CD4-positive, alpha-beta memory T cell (primary cell): ENCODE results near the gene SRGAP3. TPM values are rescaled to one million over a fixed set of nuclear protein-coding genes. Genes with fewer than 3 reads are reported as not detected.

Source experiments
- CTCF ChIA-PET: fragments of 350-600 bp; sonication (Branson Sonifier 250); formaldehyde crosslinking; loops from one replicate; lab custom pipeline; 2021; ENCODE audit warnings: inconsistent platforms; ENCODE audit not compliant: partially characterized antibody; lab: Charles Lee
- POLR2A ChIA-PET: fragments of 350-600 bp; sonication (Branson Sonifier 250); formaldehyde crosslinking; loops from one replicate; lab custom pipeline; 2021; ENCODE audit not compliant: partially characterized antibody; lab: Charles Lee
- DNase-seq, 5 donors: peaks; one replicate each; pipeline versions ENCODE4 v3.0.0 to v3.0.0-alpha.2; 2020 to 2022; ENCODE audit warnings: mixed read lengths in 1 of 5
- H3K27ac ChIP-seq: one replicate; pipeline ENCODE4 v1.7.0; 2013; ENCODE audit warnings: low read depth, low read length
- H3K27me3 ChIP-seq: 2 replicates; pipeline ENCODE4 v1.7.0; 2013; ENCODE audit warnings: mild to moderate bottlenecking, low read length, moderate library complexity; ENCODE audit not compliant: insufficient read depth
- H3K36me3 ChIP-seq: 2 replicates; pipeline ENCODE4 v1.7.0; 2013; ENCODE audit warnings: mild to moderate bottlenecking, low read length, moderate library complexity; ENCODE audit not compliant: insufficient read depth
- H3K4me1 ChIP-seq: 2 replicates; pipeline ENCODE4 v1.7.0; 2013; ENCODE audit warnings: mild to moderate bottlenecking, low read length, moderate library complexity; ENCODE audit not compliant: insufficient read depth
- H3K4me3 ChIP-seq, 2 donors: one replicate each; pipeline ENCODE4 v1.7.0; 2013; ENCODE audit warnings: low read length in 2 of 2, mild to moderate bottlenecking in 1 of 2
- H3K9me3 ChIP-seq, 2 donors: one replicate each; pipeline ENCODE4 v1.7.0; 2013; ENCODE audit warnings: low read length in 2 of 2, control low read depth in 1 of 2; ENCODE audit not compliant: control insufficient read depth in 1 of 2
- H3K27ac Mint-ChIP-seq, 7 donors: one replicate each; pipeline ENCODE4 v1.8.0; 2020 to 2021; ENCODE audit warnings: mixed read lengths in 7 of 7, mild to moderate bottlenecking in 6 of 7, inconsistent platforms in 3 of 7, moderate library complexity in 3 of 7
- H3K27me3 Mint-ChIP-seq, 2 donors: one replicate each; pipeline ENCODE4 v1.8.0; 2020 to 2021; ENCODE audit warnings: mixed read lengths in 2 of 2
- H3K36me3 Mint-ChIP-seq, 2 donors: one replicate each; pipeline ENCODE4 v1.8.0; 2020 to 2021; ENCODE audit warnings: mixed read lengths in 2 of 2, inconsistent platforms in 1 of 2, mild to moderate bottlenecking in 1 of 2
- H3K4me1 Mint-ChIP-seq, 4 donors: one replicate each; pipeline ENCODE4 v1.8.0; 2020 to 2021; ENCODE audit warnings: mixed read lengths in 4 of 4, mild to moderate bottlenecking in 1 of 4
- H3K4me3 Mint-ChIP-seq, 8 donors: one replicate each; pipeline ENCODE4 v1.8.0; 2020 to 2021; ENCODE audit warnings: mixed read lengths in 8 of 8, mild to moderate bottlenecking in 7 of 8, moderate library complexity in 6 of 8, inconsistent platforms in 3 of 8
- H3K9me3 Mint-ChIP-seq, 8 donors: one replicate each; pipeline ENCODE4 v1.8.0; 2020 to 2021; ENCODE audit warnings: mixed read lengths in 8 of 8, mild to moderate bottlenecking in 5 of 8, inconsistent platforms in 3 of 8, moderate library complexity in 1 of 8
- intact Hi-C: fragments of 100-400 bp; cut with micrococcal nuclease; formaldehyde crosslinking; loops from one replicate; pipeline ENCODE4 v1.15.1; 2023
- polyA plus RNA-seq, 2 donors: library from polyadenylated mRNA; unstranded; fragments of 300-500 nt; fragmentation: Illumina TruSeq; gene quantifications; one replicate each; pipeline ENCODE4 v1.2.3, GENCODE V29; 2021
- total RNA-seq, 2 experiments: library from RNA; stranded (reverse); gene quantifications; one replicate each; pipeline ENCODE4 v1.2.3, GENCODE V29; 2021

SRGAP3 gene
- total and polyA plus RNA-seq, 4 experiments from 2014 or later: 0.35 to 2.4 (median 1.7) TPM

GRCh38 chr3:9202546-9202945, 46.9 kb downstream of the SRGAP3 start:
- H3K27me3 Mint-ChIP-seq: peaks cover 0 to 4% of the 10 kb centered on the region in 2 donors
- intact Hi-C loops: no loop called here
- POLR2A ChIA-PET: no interaction called here

GRCh38 chr3:9201955-9202354, 47.5 kb downstream of the SRGAP3 start:
- ChIA-PET CTCF (no interaction called here), POLR2A (no interaction called here)
- Mint-ChIP-seq H3K36me3 (no peaks in the 10 kb centered on the region), H3K27ac (no peak overlapping the region), H3K4me1 (no peaks in the 10 kb centered on the region), H3K4me3 (no peak overlapping the region), H3K27me3 (peaks cover 0 to 4% of the 10 kb centered on the region in 2 donors), H3K9me3 (no peaks in the 10 kb centered on the region)
- Histone ChIP-seq H3K4me1 (no peaks in the 10 kb centered on the region), H3K27me3 (no peaks in the 10 kb centered on the region), H3K36me3 (no peaks in the 10 kb centered on the region), H3K4me3 (no peak overlapping the region), H3K27ac (no peak overlapping the region), H3K9me3 (no peaks in the 10 kb centered on the region)
- DNase-seq: no peak
- intact Hi-C loops: no loop called here

More at GRCh38 chr3:9202546-9202945, 46.9 kb downstream of the SRGAP3 start:
- no peaks in the 10 kb centered on the region for H3K36me3 Mint-ChIP-seq
- no peak overlapping the region for H3K4me3 Mint-ChIP-seq
- H3K4me1 Mint-ChIP-seq: no peaks in the 10 kb centered on the region
- Histone ChIP-seq H3K36me3 (no peaks in the 10 kb centered on the region), H3K9me3 (no peaks in the 10 kb centered on the region), H3K27me3 (no peaks in the 10 kb centered on the region), H3K4me1 (no peaks in the 10 kb centered on the region), H3K27ac (no peak overlapping the region), H3K4me3 (no peak overlapping the region)
- CTCF ChIA-PET: no interaction called here
- no peak for DNase-seq
- H3K27ac Mint-ChIP-seq: no peak overlapping the region
- H3K9me3 Mint-ChIP-seq: no peaks in the 10 kb centered on the region

- H3K4me3 Mint-ChIP-seq: no peak overlapping the region
- no peaks in the 10 kb centered on the region for H3K36me3 ChIP-seq
- no peak overlapping the region for H3K27ac ChIP-seq
- H3K4me1 Mint-ChIP-seq: no peaks in the 10 kb centered on the region
- H3K9me3 ChIP-seq: no peaks in the 10 kb centered on the region
- H3K36me3 Mint-ChIP-seq: no peaks in the 10 kb centered on the region
- intact Hi-C loops: no loop called here
- CTCF ChIA-PET: no interaction called here
- H3K9me3 Mint-ChIP-seq: no peaks in the 10 kb centered on the region
- POLR2A ChIA-PET: no interaction called here
- no peaks in the 10 kb centered on the region for H3K27me3 ChIP-seq
- H3K27me3 Mint-ChIP-seq: peaks cover 0 to 4% of the 10 kb centered on the region in 2 donors
- H3K27ac Mint-ChIP-seq: peak overlapping the region in 1 of 7 donors; percentile 36
- no peak for DNase-seq
- H3K4me1 ChIP-seq: no peaks in the 10 kb centered on the region
- no peak overlapping the region for H3K4me3 ChIP-seq
Observed at GRCh38 chr3:9201266-9201665, 48.2 kb downstream of the SRGAP3 start.

GRCh38 chr3:9199775-9200174, 49.7 kb downstream of the SRGAP3 start:
- no peak overlapping the region for H3K27ac Mint-ChIP-seq
- H3K27me3 ChIP-seq: no peaks in the 10 kb centered on the region
- no peak for DNase-seq
- no peaks in the 10 kb centered on the region for H3K9me3 ChIP-seq
- ChIA-PET POLR2A (no interaction called here), CTCF (interaction anchor here (1.2 kb wide), 1 partner anchor 12 kb away, joined by 3 read pairs; no protein-coding TSS in a partner anchor)
- no peak overlapping the region for H3K27ac ChIP-seq
- no peak overlapping the region for H3K4me3 ChIP-seq
- intact Hi-C loops: no loop called here
- no peak overlapping the region for H3K4me3 Mint-ChIP-seq
- no peaks in the 10 kb centered on the region for H3K27me3 Mint-ChIP-seq
- H3K9me3 Mint-ChIP-seq: no peaks in the 10 kb centered on the region
- no peaks in the 10 kb centered on the region for H3K4me1 ChIP-seq
- H3K36me3 ChIP-seq: no peaks in the 10 kb centered on the region
- no peaks in the 10 kb centered on the region for H3K36me3 Mint-ChIP-seq
- no peaks in the 10 kb centered on the region for H3K4me1 Mint-ChIP-seq

- H3K4me1 Mint-ChIP-seq: no peaks in the 10 kb centered on the region
- intact Hi-C loops: no loop called here
- no peak overlapping the region for H3K27ac ChIP-seq
- H3K4me1 ChIP-seq: no peaks in the 10 kb centered on the region
- peak overlapping the region in 1 of 7 donors; percentile 62 for H3K27ac Mint-ChIP-seq
- H3K36me3 ChIP-seq: no peaks in the 10 kb centered on the region
- no peak for DNase-seq
- no peaks in the 10 kb centered on the region for H3K27me3 Mint-ChIP-seq
- CTCF ChIA-PET: no interaction called here
- H3K4me3 ChIP-seq: no peak overlapping the region
- no peak overlapping the region for H3K4me3 Mint-ChIP-seq
- H3K9me3 Mint-ChIP-seq: no peaks in the 10 kb centered on the region
- no peaks in the 10 kb centered on the region for H3K36me3 Mint-ChIP-seq
- no peaks in the 10 kb centered on the region for H3K27me3 ChIP-seq
- no peaks in the 10 kb centered on the region for H3K9me3 ChIP-seq
- POLR2A ChIA-PET: no interaction called here
Observed at GRCh38 chr3:9198899-9199335, 50.5 kb downstream of the SRGAP3 start.

GRCh38 chr3:9198261-9198660, 51.2 kb downstream of the SRGAP3 start:
- H3K27ac ChIP-seq: no peak overlapping the region
- H3K27ac Mint-ChIP-seq: no peak overlapping the region
- no peak for DNase-seq
- CTCF ChIA-PET: no interaction called here
- H3K27me3 Mint-ChIP-seq: no peaks in the 10 kb centered on the region
- no peak overlapping the region for H3K4me3 Mint-ChIP-seq
- POLR2A ChIA-PET: no interaction called here
- H3K4me1 ChIP-seq: no peaks in the 10 kb centered on the region
- no peaks in the 10 kb centered on the region for H3K36me3 Mint-ChIP-seq
- H3K27me3 ChIP-seq: no peaks in the 10 kb centered on the region
- H3K4me1 Mint-ChIP-seq: no peaks in the 10 kb centered on the region
- H3K9me3 Mint-ChIP-seq: no peaks in the 10 kb centered on the region
- H3K9me3 ChIP-seq: no peaks in the 10 kb centered on the region
- no peaks in the 10 kb centered on the region for H3K36me3 ChIP-seq
- H3K4me3 ChIP-seq: no peak overlapping the region
- intact Hi-C loops: no loop called here

- no peaks in the 10 kb centered on the region for H3K36me3 ChIP-seq
- Mint-ChIP-seq H3K36me3 (no peaks in the 10 kb centered on the region), H3K27me3 (no peaks in the 10 kb centered on the region), H3K9me3 (no peaks in the 10 kb centered on the region), H3K4me1 (no peaks in the 10 kb centered on the region), H3K27ac (no peak overlapping the region), H3K4me3 (no peak overlapping the region)
- H3K27me3 ChIP-seq: no peaks in the 10 kb centered on the region
- ChIA-PET CTCF (no interaction called here), POLR2A (no interaction called here)
- no peak overlapping the region for H3K4me3 ChIP-seq
- H3K4me1 ChIP-seq: no peaks in the 10 kb centered on the region
- DNase-seq: no peak
- H3K27ac ChIP-seq: no peak overlapping the region
- intact Hi-C loops: no loop called here
- H3K9me3 ChIP-seq: no peaks in the 10 kb centered on the region
Observed at GRCh38 chr3:9196020-9196419, 53.4 kb downstream of the SRGAP3 start.

- no peaks in the 10 kb centered on the region for H3K27me3 ChIP-seq
- H3K27ac Mint-ChIP-seq: peak overlapping the region in 1 of 7 donors; percentile 49
- CTCF ChIA-PET: no interaction called here
- H3K4me3 ChIP-seq: no peak overlapping the region
- no peaks in the 10 kb centered on the region for H3K27me3 Mint-ChIP-seq
- H3K9me3 ChIP-seq: no peaks in the 10 kb centered on the region
- H3K4me1 Mint-ChIP-seq: no peaks in the 10 kb centered on the region
- no peak overlapping the region for H3K27ac ChIP-seq
- no peaks in the 10 kb centered on the region for H3K4me1 ChIP-seq
- H3K9me3 Mint-ChIP-seq: no peaks in the 10 kb centered on the region
- intact Hi-C loops: no loop called here
- POLR2A ChIA-PET: no interaction called here
- H3K4me3 Mint-ChIP-seq: no peak overlapping the region
- DNase-seq: no peak
- H3K36me3 Mint-ChIP-seq: no peaks in the 10 kb centered on the region
- no peaks in the 10 kb centered on the region for H3K36me3 ChIP-seq
Observed at GRCh38 chr3:9195390-9195789, 54.1 kb downstream of the SRGAP3 start.
